ENCODE results near the gene PCDHGB6.
"Not testable (repeated sequence)": the region's sequence is repeated elsewhere in the genome, so short reads cannot be mapped to it uniquely, and the experiment has no call there.

The PCDHGB6 gene

DNA sequence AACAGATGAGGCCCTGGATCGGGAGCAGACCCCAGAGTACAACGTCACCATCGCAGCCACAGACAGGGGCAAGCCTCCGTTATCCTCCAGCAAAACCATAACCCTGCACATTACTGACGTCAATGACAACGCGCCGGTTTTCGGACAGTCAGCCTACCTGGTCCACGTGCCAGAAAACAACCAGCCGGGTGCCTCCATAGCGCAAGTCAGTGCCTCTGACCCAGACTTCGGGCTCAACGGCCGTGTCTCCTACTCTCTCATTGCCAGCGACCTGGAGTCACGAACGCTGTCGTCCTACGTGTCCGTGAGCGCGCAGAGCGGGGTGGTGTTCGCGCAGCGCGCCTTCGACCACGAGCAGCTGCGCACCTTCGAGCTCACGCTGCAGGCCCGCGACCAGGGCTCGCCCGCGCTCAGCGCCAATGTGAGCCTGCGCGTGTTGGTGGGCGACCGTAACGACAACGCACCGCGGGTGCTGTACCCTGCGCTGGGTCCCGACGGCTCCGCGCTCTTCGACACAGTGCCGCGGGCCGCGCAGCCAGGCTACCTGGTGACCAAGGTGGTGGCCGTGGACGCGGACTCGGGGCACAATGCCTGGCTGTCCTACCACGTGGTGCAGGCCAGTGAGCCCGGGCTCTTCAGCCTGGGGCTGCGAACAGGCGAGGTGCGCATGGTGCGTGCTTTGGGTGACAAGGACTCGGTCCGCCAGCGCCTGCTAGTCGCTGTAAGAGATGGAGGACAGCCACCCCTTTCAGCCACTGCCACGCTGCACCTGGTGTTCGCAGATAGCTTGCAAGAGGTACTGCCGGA, 11.5 kb downstream of the PCDHGB6 start:
- no peak for DNase-seq (ENCODE audit: low spot score)

GRCh38 chr5:141420855-141421488, 13.2 kb downstream of the PCDHGB6 start, which contains the start of gene PCDHGA11:
PCDHGA11 (plus strand) TSS chr5:141421051; CDS start chr5:141421228, 177 bp downstream.
- no peak for DNase-seq (ENCODE audit: low spot score)

DNA sequence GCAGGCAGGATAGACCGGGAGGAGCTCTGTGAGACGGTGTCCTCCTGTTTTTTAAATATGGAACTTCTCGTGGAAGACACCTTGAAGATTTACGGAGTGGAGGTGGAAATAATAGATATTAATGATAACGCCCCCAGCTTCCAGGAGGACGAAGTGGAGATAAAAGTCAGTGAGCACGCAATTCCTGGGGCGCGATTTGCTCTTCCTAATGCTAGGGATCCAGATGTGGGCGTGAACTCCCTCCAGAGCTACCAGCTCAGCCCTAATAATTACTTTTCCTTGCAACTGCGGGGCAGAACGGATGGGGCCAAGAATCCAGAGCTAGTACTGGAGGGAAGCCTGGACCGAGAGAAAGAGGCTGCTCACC, 13.7 kb downstream of the PCDHGB6 start:
- no peak for DNase-seq (ENCODE audit: low spot score)

DNA sequence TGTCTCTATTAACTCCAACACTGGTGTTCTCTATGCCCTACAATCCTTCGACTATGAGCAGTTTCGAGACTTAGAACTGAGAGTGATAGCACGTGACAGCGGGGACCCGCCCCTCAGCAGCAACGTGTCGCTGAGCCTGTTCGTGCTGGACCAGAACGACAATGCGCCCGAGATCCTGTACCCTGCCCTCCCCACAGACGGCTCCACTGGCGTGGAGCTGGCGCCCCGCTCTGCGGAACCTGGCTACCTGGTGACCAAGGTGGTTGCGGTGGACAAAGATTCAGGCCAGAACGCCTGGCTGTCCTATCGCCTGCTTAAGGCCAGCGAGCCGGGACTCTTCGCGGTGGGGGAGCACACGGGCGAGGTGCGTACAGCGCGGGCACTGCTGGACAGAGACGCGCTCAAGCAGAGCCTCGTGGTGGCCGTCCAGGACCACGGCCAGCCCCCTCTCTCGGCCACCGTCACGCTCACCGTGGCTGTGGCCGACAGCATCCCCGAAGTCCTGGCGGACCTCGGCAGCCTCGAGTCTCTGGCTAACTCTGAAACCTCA, 15.0 kb downstream of the PCDHGB6 start:
- no peak for DNase-seq (ENCODE audit: low spot score)

- no peak for DNase-seq (ENCODE audit: low spot score)
Observed at GRCh38 chr5:141427783-141428426, 20.1 kb downstream of the PCDHGB6 start.

- DNase-seq (ENCODE audit: low spot score), result no peak
Observed at GRCh38 chr5:141430332-141431113, 22.7 kb downstream of the PCDHGB6 start, which contains the start of gene PCDHGA12. PCDHGA12 (plus strand) TSS chr5:141430507; CDS start chr5:141430760, 253 bp downstream.

DNA sequence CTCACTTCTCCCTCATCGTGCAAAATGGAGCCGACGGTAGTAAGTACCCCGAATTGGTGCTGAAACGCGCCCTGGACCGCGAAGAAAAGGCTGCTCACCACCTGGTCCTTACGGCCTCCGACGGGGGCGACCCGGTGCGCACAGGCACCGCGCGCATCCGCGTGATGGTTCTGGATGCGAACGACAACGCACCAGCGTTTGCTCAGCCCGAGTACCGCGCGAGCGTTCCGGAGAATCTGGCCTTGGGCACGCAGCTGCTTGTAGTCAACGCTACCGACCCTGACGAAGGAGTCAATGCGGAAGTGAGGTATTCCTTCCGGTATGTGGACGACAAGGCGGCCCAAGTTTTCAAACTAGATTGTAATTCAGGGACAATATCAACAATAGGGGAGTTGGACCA, 23.5 kb downstream of the PCDHGB6 start:
- DNase-seq (ENCODE audit: low spot score), result no peak

DNA sequence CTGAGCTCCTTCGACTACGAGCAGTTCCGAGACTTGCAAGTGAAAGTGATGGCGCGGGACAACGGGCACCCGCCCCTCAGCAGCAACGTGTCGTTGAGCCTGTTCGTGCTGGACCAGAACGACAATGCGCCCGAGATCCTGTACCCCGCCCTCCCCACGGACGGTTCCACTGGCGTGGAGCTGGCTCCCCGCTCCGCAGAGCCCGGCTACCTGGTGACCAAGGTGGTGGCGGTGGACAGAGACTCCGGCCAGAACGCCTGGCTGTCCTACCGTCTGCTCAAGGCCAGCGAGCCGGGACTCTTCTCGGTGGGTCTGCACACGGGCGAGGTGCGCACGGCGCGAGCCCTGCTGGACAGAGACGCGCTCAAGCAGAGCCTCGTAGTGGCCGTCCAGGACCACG, 24.5 kb downstream of the PCDHGB6 start:
- DNase-seq (ENCODE audit: low spot score), result not testable (repeated sequence)

DNA sequence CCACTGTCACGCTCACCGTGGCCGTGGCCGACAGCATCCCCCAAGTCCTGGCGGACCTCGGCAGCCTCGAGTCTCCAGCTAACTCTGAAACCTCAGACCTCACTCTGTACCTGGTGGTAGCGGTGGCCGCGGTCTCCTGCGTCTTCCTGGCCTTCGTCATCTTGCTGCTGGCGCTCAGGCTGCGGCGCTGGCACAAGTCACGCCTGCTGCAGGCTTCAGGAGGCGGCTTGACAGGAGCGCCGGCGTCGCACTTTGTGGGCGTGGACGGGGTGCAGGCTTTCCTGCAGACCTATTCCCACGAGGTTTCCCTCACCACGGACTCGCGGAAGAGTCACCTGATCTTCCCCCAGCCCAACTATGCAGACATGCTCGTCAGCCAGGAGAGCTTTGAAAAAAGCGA, 24.9 kb downstream of the PCDHGB6 start:
- DNase-seq (ENCODE audit: low spot score), result not testable (repeated sequence)

DNA sequence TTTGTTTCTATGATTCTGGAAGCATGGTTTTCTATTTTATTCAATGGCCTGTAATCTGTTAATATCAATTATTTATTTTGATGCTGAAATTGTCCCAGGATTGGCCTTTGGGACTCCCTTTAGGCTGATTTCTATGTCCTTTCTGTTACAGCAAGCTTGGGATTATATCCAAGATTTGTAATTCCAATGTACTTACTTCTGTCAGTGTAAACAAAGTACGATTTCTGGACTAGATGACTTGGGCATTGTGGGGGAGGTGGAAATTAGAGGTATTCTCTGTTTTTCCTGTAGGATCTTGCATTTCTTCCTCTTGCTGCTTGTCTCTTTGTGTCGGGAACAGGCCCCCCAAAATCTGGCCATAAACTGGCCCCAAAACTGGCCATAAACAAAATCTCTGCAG, 26.2 kb downstream of the PCDHGB6 start:
- no peak for DNase-seq (ENCODE audit: low spot score)

DNA sequence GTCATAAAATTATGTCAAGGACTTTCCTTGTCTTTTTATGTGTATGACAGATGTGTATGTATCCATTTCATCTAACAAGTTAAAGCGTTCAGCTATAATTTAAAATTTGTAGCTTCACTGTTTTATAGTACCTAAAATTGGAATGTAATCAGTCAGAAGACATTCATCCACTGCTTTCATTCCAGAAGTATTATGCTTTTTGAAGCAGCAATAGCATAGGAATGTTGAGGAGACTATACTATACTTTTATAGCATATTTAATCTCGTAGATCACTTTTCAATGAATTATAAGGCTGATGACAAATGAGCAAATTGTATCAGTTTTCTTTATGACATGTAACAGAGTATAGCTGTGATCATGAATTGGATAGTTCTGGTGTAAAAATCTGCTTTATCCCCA, 29.4 kb downstream of the PCDHGB6 start:
- DNase-seq (ENCODE audit: low spot score), result no peak

- no peak for DNase-seq (ENCODE audit: low spot score)
Observed at GRCh38 chr5:141439411-141440141, 31.8 kb downstream of the PCDHGB6 start.

DNA sequence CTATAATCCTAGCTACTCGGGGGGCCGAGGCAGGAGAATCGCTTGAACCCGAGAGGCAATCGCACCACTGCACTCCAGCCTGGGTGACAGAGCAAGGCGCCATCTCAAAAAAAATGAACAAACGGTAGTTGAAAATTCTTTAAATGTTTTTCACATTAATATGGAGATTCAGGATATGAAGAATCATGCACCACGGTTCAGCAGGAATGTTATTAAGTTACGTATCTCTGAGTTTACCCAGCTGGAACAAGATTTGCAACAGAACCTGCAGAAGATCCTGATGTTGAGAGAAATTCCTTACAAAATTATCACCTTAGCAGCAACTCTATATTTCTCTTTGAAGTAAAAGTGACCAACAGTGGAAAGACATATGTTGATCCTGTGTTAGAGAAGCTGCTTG, 32.5 kb downstream of the PCDHGB6 start:
- DNase-seq (ENCODE audit: low spot score), result no peak

GRCh38 chr5:141441571-141442170, 33.9 kb downstream of the PCDHGB6 start:
- no peak for DNase-seq (ENCODE audit: low spot score)
